Heart left ventricle (tissue), 13 donors: Measurements from ENCODE around the gene ARL17A.
"Not testable (repeated sequence)": the region's sequence is repeated elsewhere in the genome, so short reads cannot be mapped to it uniquely, and the experiment has no call there.

ENCODE experiments used
- POLR2A ChIP-seq, 2 donors: fragments of 450-650 bp; IDR thresholded peaks; one replicate each; pipeline ENCODE4 v1.6.1; 2017; ENCODE audit warnings: antibody characterized with exemption in 2 of 2, mild to moderate bottlenecking in 2 of 2, moderate library complexity in 2 of 2
- TF ChIP-seq, protein P1 (sequence below), 12 donors: fragments of 200-600 bp; sonication (generic) in 4 of 12; IDR thresholded peaks; one replicate each; pipeline versions ENCODE4 v1.5.0 to v1.8.0; 2018 to 2022; ENCODE audit warnings: antibody characterized with exemption in 12 of 12, mild to moderate bottlenecking in 5 of 12
- donor health status: ischemic (EF 13 %, LVEDD 7.1; RV severe dilation, severe dysfunction).
- donor health status: DM: no; HTN: yes; CAD: no.
- donor health status: DM: no; HTN: no; CAD: no.
- donor health status: ischemic (EF 25% LVEDD 6.9; RV normal size, moderate dysfunction).
- donor health status: ischemic (EF 25% LVEDD 5.7; RV mildly dilated, moderate dysfunction).
- donor health status: ischemic (EF 35%, LVEDD 5.7; RV mildly dilated, moderate dysfunction).
- donor health status: nonischemic (EF 11% LVEDD 7.7; RV severe dilation, severe dysfunction).
- donor health status: DM: yes; HTN: yes; CAD: no.
- donor health status: PGD.
- donor health status: ischemic (EF 29% LVEDD 5.4; RV normal size, mild dysfunction).
- donor health status: nonischemic (EF 23%, LVEDD 6.1; RV moderate dilation, normal function).

DNA sequence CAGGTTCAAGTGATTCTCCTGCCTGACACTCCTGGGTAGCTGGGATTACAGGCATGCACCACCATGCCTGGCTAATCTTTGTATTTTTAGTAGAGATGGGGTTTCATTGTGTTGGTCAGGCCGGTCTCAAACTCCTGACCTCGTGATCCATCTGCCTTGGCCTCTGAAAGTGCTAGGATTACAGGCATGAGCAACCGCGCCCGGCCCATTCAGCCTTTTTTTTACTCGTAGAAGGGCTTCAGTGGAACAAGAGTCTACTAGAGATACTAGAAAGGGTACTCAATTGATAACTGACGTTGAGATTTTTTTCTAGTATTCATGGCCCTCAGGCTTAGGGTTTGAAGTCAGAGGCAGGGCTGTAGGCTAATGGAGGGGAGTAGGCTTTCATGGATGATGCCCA lies 73.6 kb downstream of the ARL17A start:
- TF ChIP-seq, protein P1, sequence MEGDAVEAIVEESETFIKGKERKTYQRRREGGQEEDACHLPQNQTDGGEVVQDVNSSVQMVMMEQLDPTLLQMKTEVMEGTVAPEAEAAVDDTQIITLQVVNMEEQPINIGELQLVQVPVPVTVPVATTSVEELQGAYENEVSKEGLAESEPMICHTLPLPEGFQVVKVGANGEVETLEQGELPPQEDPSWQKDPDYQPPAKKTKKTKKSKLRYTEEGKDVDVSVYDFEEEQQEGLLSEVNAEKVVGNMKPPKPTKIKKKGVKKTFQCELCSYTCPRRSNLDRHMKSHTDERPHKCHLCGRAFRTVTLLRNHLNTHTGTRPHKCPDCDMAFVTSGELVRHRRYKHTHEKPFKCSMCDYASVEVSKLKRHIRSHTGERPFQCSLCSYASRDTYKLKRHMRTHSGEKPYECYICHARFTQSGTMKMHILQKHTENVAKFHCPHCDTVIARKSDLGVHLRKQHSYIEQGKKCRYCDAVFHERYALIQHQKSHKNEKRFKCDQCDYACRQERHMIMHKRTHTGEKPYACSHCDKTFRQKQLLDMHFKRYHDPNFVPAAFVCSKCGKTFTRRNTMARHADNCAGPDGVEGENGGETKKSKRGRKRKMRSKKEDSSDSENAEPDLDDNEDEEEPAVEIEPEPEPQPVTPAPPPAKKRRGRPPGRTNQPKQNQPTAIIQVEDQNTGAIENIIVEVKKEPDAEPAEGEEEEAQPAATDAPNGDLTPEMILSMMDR (IDR thresholded peaks at IDR 0.05): not testable (repeated sequence)
- not testable (repeated sequence) for TF ChIP-seq POLR2A (IDR thresholded peaks at IDR 0.05)
